SU-DHL-6 (cell line): ENCODE measurements around the gene RB1.

ENCODE experiments used
- CTCF ChIP-seq: fragments of 200-600 bp; sonication (generic); IDR thresholded peaks from one replicate; pipeline ENCODE4 v1.5.1; 2017; ENCODE audit warnings: antibody characterized with exemption, mild to moderate bottlenecking, low read length, moderate library complexity; ENCODE audit not compliant: insufficient read depth, poor library complexity, severe bottlenecking
- EZH2phosphoT487 ChIP-seq: fragments of 200-600 bp; sonication (generic), shearing (Covaris generic); conservative IDR thresholded peaks from 2 replicates; pipeline ENCODE4 v1.6.1; 2018; ENCODE audit warnings: mild to moderate bottlenecking, antibody characterized with exemption, low read length, moderate library complexity, mixed read lengths

- no peak for TF ChIP-seq CTCF
- no peak for TF ChIP-seq EZH2phosphoT487
Observed at GRCh38 chr13:48302871-48303358, 636 bp upstream of the RB1 start.
